Activated CD4-positive, CD25-positive, alpha-beta regulatory T cell treated with anti-CD3 and anti-CD28 coated beads, Interleukin-2, amount 50 U/mL, for 16 hours (primary cell): ENCODE data around the gene GRIP1.

ENCODE experiments used
- DNase-seq: peaks from one replicate; pipeline ENCODE4 v3.0.0-alpha.2; 2020; ENCODE audit warnings: low read depth, low spot score

The GRIP1 gene

GRCh38 chr12:66647034-66647691 lies 31.7 kb downstream of the GRIP1 start:
- DNase-seq = no peak

- no peak for DNase-seq
These were observed 34.7 kb downstream of the GRIP1 start for GRCh38 chr12:66644151-66644550.

GRCh38 chr12:66640691-66641460 lies 38.0 kb downstream of the GRIP1 start:
- DNase-seq = no peak

GRCh38 chr12:66638666-66639065 lies 40.2 kb downstream of the GRIP1 start:
- DNase-seq = no peak

GRCh38 chr12:66637699-66638301 lies 41.1 kb downstream of the GRIP1 start:
- DNase-seq = no peak

- no peak for DNase-seq
These were observed 42.1 kb downstream of the GRIP1 start for GRCh38 chr12:66636771-66637170.

- DNase-seq = no peak
These were observed 45.2 kb downstream of the GRIP1 start for GRCh38 chr12:66633676-66634075.

- DNase-seq = no peak
These were observed 49.6 kb downstream of the GRIP1 start for GRCh38 chr12:66629138-66629870.

GRCh38 chr12:66627988-66628317 lies 50.9 kb downstream of the GRIP1 start:
- no peak for DNase-seq

- DNase-seq = no peak
These were observed 51.4 kb downstream of the GRIP1 start for GRCh38 chr12:66627270-66627987.

- DNase-seq = no peak
These were observed 54.1 kb downstream of the GRIP1 start for GRCh38 chr12:66624806-66625205.

- no peak for DNase-seq
These were observed 55.4 kb downstream of the GRIP1 start for GRCh38 chr12:66623455-66623854.

GRCh38 chr12:66620688-66621087 lies 58.2 kb downstream of the GRIP1 start:
- no peak for DNase-seq

- no peak for DNase-seq
These were observed 58.9 kb downstream of the GRIP1 start for GRCh38 chr12:66620026-66620425.

GRCh38 chr12:66617991-66618390 lies 60.9 kb downstream of the GRIP1 start:
- no peak for DNase-seq

- no peak for DNase-seq
These were observed 66.6 kb downstream of the GRIP1 start for GRCh38 chr12:66612090-66612775.

GRCh38 chr12:66607147-66607546 lies 71.7 kb downstream of the GRIP1 start:
- DNase-seq = no peak

- no peak for DNase-seq
These were observed 73.6 kb downstream of the GRIP1 start for GRCh38 chr12:66605293-66605692.

GRCh38 chr12:66603981-66604479 lies 74.8 kb downstream of the GRIP1 start:
- DNase-seq = no peak

- DNase-seq = no peak
These were observed 75.4 kb downstream of the GRIP1 start for GRCh38 chr12:66603461-66603860.
